Activated CD4-positive, alpha-beta T cell treated with anti-CD3 and anti-CD28 coated beads for 24 hours (primary cell): ENCODE results near the gene BMPR1A.
"Not testable (repeated sequence)": the region's sequence is repeated elsewhere in the genome, so short reads cannot be mapped to it uniquely, and the experiment has no call there.

Experiments used
- DNase-seq, 2 donors: peaks; one replicate each; pipeline ENCODE4 v3.0.0-alpha.2; 2020; ENCODE audit warnings: low read depth in 2 of 2

BMPR1A gene

DNA sequence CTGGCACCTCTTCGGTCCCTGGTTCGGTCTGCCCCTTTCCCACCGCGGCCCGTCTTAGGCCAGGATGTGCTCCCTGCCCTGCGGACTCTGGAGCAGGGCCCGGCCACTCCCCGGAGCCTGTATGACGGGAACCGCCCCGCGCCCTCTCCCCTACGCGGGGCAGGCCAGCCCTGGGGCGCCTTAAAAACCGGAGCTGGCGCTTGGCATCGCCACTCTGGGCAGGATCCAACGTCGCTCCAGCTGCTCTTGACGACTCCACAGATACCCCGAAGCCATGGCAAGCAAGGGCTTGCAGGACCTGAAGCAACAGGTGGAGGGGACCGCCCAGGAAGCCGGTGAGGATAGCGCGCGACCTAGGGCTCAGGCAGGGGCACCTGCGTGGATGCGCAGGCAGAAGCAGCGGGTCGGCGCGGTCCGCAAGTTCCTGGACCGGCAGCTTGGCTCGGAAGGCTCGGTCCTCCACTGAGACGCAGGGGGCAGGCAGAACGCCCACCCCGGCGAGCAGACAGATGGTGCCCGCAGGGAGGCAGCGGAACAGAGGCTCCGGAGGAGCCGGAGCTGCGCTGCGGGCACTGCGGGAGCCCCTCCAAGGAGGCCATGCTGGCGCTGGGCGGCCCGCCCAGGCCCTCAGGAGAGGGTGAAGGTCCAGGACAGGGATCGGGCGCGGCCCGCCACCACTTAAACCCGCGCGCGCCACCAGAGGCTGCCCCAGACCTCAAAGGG lies 212.0 kb downstream of the BMPR1A start, which contains the start of gene ADIRF:
Gene ADIRF, plus strand, starts transcription at position 212 of the 723 bp plus-strand sequence. Its CDS starts 63 bp downstream, at position 275.
- DNase-seq, result no peak

DNA sequence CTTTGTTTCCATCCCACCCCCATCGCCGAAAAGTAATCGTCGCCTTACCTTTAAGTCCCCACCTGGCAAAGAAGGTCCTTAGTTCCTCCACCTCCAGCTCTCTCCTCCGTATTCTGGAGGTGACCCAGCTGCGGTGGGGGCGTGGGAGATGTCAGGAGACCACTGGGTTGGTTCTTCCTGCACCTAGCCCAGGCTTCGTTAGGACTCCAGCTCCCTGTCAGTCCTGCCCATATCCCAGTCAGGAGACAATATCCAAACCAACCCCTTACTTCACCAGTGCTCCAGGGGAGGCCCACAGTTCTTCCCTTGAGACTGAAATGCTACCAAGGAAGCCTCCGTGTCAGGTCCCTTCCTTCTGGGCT lies 212.6 kb downstream of the BMPR1A start:
- DNase-seq, result no peak

DNA sequence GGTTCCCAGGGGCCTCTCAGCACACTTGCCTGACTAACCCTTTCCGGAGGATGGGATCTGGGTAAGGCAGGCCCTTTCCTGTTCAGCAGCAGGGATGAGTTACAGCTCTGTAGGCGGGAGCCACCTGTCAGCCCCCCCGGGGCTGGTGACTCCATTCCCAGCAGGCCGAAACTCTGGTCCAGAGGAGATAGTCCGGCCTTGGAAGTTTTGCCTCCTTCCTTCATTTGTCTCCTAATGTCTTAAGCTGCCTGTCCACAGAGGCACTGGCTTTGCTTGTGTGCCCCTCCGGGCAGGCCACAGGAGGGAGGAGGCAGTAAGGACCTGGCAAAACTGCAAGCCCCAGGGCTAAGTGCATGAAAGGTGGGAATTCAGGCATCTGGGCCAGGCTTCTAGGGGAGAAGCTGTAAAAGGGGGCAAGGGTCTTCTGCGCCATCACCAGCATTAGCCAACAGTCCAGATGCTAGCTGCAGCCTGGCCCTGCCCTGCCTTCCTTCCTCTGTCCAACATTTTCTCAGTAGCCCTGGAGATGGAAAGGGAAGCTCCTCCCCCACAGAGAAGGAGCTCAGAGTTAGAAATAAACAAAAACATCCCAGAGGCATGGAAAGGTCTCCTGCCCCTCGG lies 213.1 kb downstream of the BMPR1A start:
- no peak for DNase-seq

DNA sequence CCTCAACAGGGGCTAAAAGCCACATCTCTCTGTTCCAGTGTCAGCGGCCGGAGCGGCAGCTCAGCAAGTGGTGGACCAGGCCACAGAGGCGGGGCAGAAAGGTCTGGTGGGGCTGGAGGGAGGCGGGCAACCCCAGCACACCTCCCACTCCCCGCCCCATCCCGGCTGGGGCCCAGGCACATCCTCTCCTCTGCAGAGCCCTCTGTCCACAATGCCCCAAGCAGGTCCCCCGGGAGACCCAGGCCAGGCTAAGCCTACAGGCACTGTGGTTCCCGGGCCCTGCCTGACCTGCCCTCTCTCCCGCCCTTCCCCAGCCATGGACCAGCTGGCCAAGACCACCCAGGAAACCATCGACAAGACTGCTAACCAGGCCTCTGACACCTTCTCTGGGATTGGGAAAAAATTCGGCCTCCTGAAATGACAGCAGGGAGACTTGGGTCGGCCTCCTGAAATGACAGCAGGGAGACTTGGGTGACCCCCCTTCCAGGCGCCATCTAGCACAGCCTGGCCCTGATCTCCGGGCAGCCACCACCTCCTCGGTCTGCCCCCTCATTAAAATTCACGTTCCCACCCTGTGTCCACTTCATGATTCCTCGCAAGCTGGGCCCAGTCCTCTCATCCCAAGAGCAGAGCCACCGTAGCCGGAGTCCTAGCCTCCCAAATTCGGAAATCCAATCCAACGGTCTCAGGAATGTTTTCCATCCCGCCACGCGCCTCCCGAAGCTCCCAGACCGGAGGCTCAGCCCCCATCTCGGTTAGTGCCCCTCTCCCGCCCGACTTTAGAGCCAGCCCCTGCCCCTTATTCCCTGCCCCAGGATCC lies 214.0 kb downstream of the BMPR1A start:
- DNase-seq, result no peak

DNA sequence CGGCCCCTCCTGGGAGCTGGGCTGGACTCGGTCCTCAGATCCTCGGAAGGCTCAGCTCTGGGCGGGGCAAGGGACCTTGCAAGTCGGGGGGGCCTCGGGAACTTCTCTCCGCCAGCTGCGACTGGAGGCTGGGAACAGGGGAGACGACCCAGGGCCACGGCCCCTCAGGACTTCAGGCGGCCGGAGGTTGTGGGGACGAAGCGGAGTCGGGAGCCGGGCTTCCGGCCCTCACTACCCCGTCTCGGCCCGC lies 214.5 kb downstream of the BMPR1A start:
- no peak for DNase-seq

DNA sequence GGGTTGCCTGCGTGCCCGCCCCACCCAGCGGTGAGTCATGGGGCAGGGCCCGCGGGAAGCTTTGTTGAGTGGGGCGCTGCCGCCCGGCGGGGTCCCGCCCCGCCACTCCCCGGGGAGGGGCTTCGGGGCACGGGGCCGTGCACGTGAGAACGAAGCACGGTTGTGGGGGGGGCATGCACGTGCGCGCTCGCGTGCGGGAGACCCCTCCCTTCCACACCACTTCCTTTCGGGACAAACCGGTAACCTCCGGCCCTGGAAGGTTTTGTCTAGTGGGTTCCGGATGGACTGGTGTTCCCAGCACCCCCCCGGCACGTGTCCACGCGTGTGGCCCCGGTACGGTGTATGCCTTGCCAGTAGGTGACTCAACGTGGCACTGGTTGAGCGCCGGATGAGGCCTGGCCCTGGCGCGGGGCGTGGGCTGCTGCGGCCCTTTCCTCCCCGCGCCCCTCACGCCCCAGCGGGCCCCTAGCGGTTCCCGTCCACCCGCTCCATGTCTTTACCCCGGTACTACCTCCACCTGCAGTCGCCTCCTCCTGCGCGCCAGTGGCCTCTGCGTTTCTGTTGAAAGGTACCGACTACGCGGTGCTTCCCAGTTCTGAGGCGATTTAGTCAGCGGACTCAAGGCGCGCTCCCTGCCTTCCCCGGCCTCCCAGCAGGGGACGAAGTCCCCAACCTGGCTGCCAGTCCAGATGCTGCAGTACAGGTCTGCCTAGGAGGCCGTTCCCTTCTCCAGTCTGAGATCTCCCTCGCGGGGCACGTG lies 215.0 kb downstream of the BMPR1A start:
- peak; percentile 72 for DNase-seq

DNA sequence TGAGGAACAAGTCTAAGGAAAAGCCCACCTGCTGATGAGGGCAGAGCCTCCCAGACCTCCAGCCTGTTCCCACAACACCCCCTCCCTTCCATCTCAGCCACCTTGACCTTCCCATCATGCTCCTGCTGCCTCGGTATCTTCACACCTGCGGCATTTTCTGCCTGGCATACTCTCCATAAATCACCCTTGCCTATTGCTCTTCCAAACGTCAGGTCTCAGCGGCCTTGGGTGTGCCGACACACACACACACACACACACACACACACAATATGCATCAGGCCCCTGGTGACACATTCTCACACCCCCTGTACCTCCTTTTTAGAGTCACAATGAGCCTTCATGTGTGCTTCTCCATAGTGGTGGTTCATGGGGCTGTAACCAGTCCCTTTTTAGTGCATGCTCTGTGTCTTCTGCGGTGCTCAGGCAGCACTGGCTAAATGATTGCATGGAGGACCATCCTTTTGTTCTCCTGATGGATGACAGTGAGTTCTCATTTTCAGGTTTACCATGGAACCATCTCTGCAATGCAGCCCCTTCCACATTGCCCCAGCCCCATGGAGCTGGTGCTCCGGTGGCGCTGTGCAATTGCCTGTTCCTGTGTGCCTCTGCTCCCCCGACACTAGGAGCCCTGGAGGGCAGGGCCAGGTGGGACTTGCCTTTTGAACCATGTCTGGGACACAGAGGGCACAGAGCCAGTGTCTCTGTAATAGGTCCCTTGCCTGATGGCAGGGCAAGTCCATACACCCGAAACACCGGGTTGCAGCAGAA lies 216.4 kb downstream of the BMPR1A start:
- DNase-seq, result no peak

DNA sequence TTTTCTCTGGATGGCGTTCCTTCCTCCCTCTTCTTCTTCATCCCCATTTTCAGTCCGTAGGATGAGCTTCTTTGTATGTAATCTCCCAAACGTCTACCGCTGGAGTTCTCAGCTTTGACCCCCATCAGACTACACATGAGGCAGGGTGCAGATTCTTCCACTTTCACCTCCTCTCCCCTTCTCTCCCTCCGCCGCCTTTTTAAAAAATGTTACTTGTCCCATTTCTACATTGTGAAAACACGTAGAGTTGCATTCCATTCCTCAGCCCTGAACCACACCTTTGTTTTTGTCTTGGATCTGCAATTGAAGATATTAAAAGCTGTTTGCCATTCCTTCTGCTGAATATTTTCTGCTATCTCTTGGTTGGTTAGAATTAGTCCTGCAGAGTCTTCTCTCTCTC lies 218.1 kb downstream of the BMPR1A start:
- no peak for DNase-seq

DNA sequence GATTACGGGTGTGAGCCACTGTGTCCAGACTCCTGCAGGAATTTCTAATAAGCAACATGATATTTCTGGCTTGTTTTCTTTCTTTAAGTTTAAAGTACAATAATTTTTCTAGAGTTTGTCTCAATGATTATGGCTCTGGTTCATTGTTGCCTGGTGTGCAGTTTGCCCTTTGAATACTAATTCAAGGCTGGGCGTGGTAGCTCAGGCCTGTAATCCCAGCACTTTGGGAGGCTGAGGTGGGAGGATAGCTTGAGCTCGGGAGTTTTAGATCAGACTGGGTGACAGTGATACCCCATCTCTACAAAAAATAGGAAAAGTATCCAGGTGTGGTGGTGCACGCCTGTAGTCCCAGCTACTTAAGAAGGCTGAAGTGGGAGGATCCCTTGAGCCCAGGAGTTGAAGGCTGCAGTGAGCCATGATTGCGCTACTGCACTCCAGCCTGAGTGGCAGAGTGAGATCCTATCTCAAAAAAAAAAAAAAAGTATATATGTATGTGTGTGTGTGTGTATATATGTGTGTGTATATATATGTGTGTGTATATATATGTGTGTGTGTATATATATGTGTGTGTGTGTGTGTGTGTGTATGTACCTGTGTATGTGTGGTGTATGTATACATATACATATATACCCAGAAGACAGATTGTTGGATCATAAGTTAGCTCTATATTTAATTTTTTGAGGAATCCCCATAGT lies 220.1 kb downstream of the BMPR1A start:
- no peak for DNase-seq

DNA sequence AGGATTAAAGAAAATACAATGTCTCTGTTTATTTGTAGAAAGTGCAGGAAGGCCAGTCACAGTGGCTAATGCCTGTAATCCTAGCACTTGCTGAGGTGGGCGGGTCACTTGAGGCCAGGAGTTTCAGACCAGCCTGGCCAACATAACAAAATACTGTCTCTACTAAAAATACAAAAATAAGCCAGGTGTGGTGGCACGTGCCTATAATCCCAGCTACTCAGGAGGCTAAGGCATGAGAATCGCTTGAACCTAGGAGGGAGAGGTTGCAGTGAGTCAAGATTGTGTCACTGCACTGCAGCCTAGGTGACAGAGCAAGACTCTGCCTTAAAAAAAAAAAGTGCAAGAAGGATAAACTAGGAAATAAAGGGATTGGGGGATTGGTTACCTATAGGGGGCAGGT lies 222.0 kb downstream of the BMPR1A start:
- not testable (repeated sequence) for DNase-seq

DNA sequence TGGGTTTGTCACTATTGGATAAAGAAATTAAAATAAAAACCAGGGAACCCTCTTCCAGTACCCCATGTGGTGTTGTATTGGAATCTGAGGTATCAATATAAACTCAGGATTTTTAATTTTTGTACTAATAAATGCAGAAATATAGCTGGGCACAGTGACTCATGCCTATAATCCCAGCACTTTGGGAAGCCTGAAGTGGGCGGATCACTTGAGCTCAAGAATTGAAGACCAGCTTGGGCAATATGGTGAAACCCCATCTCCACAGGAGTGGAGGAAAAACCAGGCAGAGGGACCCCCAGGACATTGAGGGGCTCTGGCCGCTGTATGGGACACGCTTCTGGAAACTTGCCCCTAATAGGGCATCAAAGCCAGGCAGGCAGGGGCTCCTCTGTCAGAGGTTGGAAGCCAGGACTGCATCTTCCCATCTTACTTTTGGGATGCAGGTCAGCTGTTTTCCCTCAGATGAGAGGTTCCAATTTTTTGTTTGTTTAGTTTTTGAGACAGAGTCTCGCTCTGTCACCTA lies 222.9 kb downstream of the BMPR1A start:
- no peak for DNase-seq

DNA sequence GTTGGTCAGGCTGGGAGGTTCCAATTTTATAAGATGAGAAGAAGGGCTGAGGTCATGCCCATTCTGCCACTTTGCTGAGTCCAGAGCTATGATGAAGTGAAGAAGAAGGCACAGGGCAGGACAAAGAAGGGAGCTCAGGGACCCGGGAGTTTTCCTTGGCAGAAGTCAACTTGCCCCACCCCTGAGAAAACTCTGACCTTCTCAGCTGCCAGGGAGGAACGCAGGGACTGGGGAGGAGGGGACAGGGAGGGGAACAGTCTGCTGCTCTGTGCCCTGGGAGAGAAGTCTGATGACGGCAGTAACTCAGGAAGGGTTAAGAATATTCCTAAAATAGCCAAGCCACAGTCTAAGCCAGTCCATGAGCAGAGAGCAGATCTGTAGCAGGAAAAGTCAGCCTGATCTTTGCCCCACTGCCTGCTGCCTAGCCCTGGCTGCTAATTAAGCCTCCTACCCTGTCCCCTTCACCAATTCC lies 223.6 kb downstream of the BMPR1A start:
- no peak for DNase-seq

DNA sequence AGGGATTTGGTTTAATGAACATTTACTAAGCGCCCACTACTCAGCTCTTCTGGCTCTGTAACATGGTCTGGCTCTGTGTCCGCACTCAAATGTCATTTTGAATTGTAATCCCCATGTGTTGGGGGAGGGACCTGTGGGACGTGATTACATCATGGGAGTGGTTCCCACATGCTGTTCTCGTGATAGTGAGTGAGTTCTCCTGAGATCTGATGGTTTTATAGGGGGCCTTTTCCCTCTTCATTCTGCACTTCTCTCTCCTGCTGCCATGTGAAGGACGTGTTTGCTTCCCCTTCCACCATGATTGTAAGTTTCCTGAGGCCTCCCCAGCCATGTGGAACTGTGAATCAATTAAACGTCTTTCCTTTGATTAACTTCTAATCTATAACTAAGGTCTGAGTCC lies 224.6 kb downstream of the BMPR1A start:
- DNase-seq, result not testable (repeated sequence)

DNA sequence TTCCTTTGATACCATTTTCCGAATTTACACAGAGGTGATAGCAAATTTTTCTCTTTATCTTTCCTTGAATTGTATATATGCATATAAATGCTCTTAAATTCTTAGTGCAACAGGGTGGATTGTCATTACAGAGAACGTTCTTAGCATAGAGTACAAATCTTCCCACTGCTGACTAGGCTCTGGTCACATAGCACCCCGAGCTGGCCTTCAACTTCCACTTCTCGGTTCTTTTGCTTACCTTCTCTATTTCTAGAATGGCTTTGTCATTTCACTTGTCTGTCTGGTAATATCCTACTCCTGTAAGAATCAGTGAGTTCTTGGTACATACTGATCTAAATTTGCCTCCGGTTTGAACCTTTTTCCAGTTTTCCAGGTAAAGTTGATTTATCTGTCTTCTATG lies 225.3 kb downstream of the BMPR1A start:
- no peak for DNase-seq
